HG03175 (cell line): ENCODE results near the gene PRAMEF13.
"Not testable (repeated sequence)": the region's sequence is repeated elsewhere in the genome, so short reads cannot be mapped to it uniquely, and the experiment has no call there.

ENCODE experiments used
- ATAC-seq: cut with Tn5 transposase; IDR thresholded peaks from one replicate; pipeline ENCODE4 v1.9.1; 2021; ENCODE audit warnings: mild to moderate bottlenecking, moderate library complexity; ENCODE audit not compliant: unreplicated experiment

The PRAMEF13 gene

GRCh38 chr1:13201309-13201708, at the start of gene PRAMEF13:
PRAMEF13 (minus strand) TSS chr1:13201409; CDS start chr1:13199589, 1,820 bp downstream.
- ATAC-seq = not testable (repeated sequence)

- not testable (repeated sequence) for ATAC-seq
These were observed 45.9 kb upstream of the PRAMEF13 start for GRCh38 chr1:13247122-13247521.

GRCh38 chr1:13246554-13246871, 45.3 kb upstream of the PRAMEF13 start:
- ATAC-seq = not testable (repeated sequence)

GRCh38 chr1:13245841-13246553, 44.8 kb upstream of the PRAMEF13 start:
- not testable (repeated sequence) for ATAC-seq

- not testable (repeated sequence) for ATAC-seq
These were observed 42.5 kb upstream of the PRAMEF13 start for GRCh38 chr1:13243536-13244263.

- ATAC-seq = not testable (repeated sequence)
These were observed 38.4 kb upstream of the PRAMEF13 start for GRCh38 chr1:13239633-13240032.

- not testable (repeated sequence) for ATAC-seq
These were observed 36.4 kb upstream of the PRAMEF13 start for GRCh38 chr1:13237572-13237971.

- not testable (repeated sequence) for ATAC-seq
These were observed 32.8 kb upstream of the PRAMEF13 start for GRCh38 chr1:13234057-13234456.

GRCh38 chr1:13232056-13232455, 30.8 kb upstream of the PRAMEF13 start:
- ATAC-seq = not testable (repeated sequence)

GRCh38 chr1:13231061-13231750, 30.0 kb upstream of the PRAMEF13 start:
- ATAC-seq = not testable (repeated sequence)

- not testable (repeated sequence) for ATAC-seq
These were observed 29.4 kb upstream of the PRAMEF13 start for GRCh38 chr1:13230601-13231000.

GRCh38 chr1:13230096-13230495, 28.9 kb upstream of the PRAMEF13 start:
- ATAC-seq = not testable (repeated sequence)

- ATAC-seq = no peak
These were observed 27.2 kb upstream of the PRAMEF13 start for GRCh38 chr1:13228343-13228781.

- not testable (repeated sequence) for ATAC-seq
These were observed 26.3 kb upstream of the PRAMEF13 start for GRCh38 chr1:13227271-13228055.

GRCh38 chr1:13225675-13226204, 24.5 kb upstream of the PRAMEF13 start, which contains the start of gene PRAMEF18:
PRAMEF18 (minus strand) TSS chr1:13226154; CDS start chr1:13226106, 48 bp downstream.
- ATAC-seq = not testable (repeated sequence)

GRCh38 chr1:13224480-13225060, 23.4 kb upstream of the PRAMEF13 start:
- no peak for ATAC-seq

- not testable (repeated sequence) for ATAC-seq
These were observed 21.6 kb upstream of the PRAMEF13 start for GRCh38 chr1:13222788-13223187.

GRCh38 chr1:13219203-13219602, 18.0 kb upstream of the PRAMEF13 start:
- ATAC-seq = not testable (repeated sequence)

- ATAC-seq = not testable (repeated sequence)
These were observed 15.4 kb upstream of the PRAMEF13 start for GRCh38 chr1:13216619-13217018.

- not testable (repeated sequence) for ATAC-seq
These were observed 7.5 kb upstream of the PRAMEF13 start for GRCh38 chr1:13208712-13209111.
